Effector memory CD4-positive, alpha-beta T cell (primary cell): ENCODE data around the gene MAP1LC3A.

Experiments
- DNase-seq, 3 donors: peaks; one replicate each; pipeline ENCODE4 v3.0.0-alpha.2; 2020
- H3K27ac ChIP-seq: 2 replicates; pipeline ENCODE4 v1.7.0; 2013; ENCODE audit warnings: mild to moderate bottlenecking, low read length, moderate library complexity; ENCODE audit not compliant: insufficient read depth, poor library complexity, severe bottlenecking
- H3K27me3 ChIP-seq: replicated peaks from 2 replicates; pipeline ENCODE4 v1.7.0; 2013; ENCODE audit warnings: mild to moderate bottlenecking, low read length; ENCODE audit not compliant: insufficient read depth, control insufficient read depth, poor library complexity, severe bottlenecking
- H3K36me3 ChIP-seq: 2 replicates; pipeline ENCODE4 v1.7.0; 2013; ENCODE audit warnings: mild to moderate bottlenecking, low read length, moderate library complexity; ENCODE audit not compliant: control insufficient read depth, insufficient read depth
- H3K4me1 ChIP-seq: 2 replicates; pipeline ENCODE4 v1.7.0; 2013; ENCODE audit warnings: low read length, mild to moderate bottlenecking; ENCODE audit not compliant: control insufficient read depth, insufficient read depth, poor library complexity, severe bottlenecking
- H3K4me3 ChIP-seq: 2 replicates; pipeline ENCODE4 v1.7.0; 2013; ENCODE audit warnings: low read length, low read depth, mild to moderate bottlenecking; ENCODE audit not compliant: insufficient read depth, poor library complexity, severe bottlenecking
- H3K9me3 ChIP-seq: 2 replicates; pipeline ENCODE4 v1.7.0; 2013; ENCODE audit warnings: mild to moderate bottlenecking, low read length, moderate library complexity; ENCODE audit not compliant: control insufficient read depth

Gene MAP1LC3A

DNA sequence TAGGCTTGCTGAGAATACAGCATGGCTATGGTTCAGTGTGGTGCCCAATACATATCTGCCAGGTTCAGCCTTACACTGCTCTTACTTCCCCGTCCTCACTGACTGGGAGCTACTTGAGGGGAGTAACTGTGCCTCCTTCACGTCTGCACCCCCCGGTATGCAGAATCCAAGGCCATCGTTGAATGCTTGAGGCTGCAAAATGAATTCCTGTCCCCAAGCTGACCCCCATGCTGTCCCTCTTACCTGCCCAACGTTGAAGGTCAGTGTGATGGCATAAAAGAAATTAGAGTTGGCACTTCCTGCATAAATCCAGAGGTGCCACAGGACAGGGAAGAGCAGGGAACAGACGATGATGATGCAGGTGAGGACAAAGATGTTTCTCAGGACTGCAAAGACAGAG is 16.3 kb downstream of the MAP1LC3A start:
- Histone ChIP-seq H3K36me3 (peaks cover 18% of the 10 kb centered on the region), H3K27me3 (no peaks in the 10 kb centered on the region), H3K4me1 (peaks cover under 1% of the 10 kb centered on the region), H3K9me3 (no peaks in the 10 kb centered on the region), H3K4me3 (no peak overlapping the region), H3K27ac (no peak overlapping the region)
- no peak for DNase-seq

DNA sequence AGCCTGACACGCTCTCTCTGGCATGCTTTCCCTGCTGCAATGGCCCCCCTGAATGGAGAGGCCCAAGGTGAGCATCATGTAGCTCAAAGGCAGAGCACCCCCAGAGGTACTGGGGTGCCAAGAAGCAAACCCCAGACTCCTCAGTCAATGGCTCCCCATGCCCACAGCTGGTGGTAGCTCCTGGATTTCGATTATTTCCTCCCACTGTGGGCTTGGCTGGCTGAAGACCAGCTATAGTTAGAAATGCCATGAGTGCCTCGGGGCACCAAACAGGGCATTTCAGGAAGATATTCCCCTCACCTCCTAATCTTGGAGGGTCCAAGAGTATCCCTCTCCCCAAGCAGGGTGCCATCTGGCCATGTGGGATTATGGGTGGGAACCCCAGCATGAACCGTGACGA is 16.8 kb downstream of the MAP1LC3A start:
- peaks cover 18% of the 10 kb centered on the region for H3K36me3 ChIP-seq
- H3K9me3 ChIP-seq: no peaks in the 10 kb centered on the region
- H3K27me3 ChIP-seq: no peaks in the 10 kb centered on the region
- no peak overlapping the region for H3K4me3 ChIP-seq
- H3K4me1 ChIP-seq: peaks cover 5% of the 10 kb centered on the region
- DNase-seq: no peak
- H3K27ac ChIP-seq: no peak overlapping the region

DNA sequence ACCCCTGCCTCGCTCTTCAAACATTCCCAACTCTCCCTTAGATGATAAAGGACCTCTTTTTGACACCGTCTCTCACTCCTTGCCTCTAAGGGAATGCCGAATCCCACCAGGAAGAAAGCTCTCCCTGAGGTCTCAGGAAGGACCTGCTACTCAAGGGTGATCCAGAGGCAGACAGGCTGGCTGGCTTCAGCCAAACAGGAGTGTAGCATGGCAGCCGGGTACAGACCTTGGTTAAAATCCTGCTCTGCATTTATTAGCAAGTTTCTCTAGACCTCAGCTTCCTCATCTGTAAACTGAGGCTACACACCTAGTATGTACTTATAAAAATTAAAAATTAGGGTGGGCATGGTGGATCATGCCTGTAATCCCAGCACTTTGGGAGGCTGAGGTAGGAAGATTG is 17.2 kb downstream of the MAP1LC3A start:
- peaks cover 15% of the 10 kb centered on the region for H3K36me3 ChIP-seq

DNA sequence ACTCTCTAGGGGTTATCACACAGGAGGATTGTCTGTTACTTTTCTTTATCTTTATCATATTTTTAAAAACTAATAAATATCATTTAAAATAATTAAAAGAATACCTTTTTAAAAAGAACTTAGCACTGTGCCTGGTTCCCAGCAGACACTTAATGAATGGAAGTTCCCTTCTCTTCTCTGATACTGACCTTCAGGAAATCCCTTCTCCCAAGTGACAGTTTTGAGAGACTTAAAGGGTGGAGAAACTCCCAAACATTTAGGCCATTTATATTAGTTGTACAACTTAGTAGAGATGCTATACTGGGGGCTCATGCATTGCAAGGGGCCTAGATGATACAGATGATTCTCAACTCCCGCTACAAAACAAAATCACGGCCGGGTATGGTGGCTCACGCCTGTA is 18.5 kb downstream of the MAP1LC3A start:
- H3K27ac ChIP-seq: no peak overlapping the region
- H3K36me3 ChIP-seq: peaks cover 10% of the 10 kb centered on the region
- H3K9me3 ChIP-seq: no peaks in the 10 kb centered on the region
- no peak overlapping the region for H3K4me3 ChIP-seq
- peaks cover 11% of the 10 kb centered on the region for H3K4me1 ChIP-seq
- no peaks in the 10 kb centered on the region for H3K27me3 ChIP-seq
- DNase-seq: no peak

More for the DNA sequence above, 17.2 kb downstream of the MAP1LC3A start:
- no peak overlapping the region for H3K4me3 ChIP-seq
- H3K9me3 ChIP-seq: no peaks in the 10 kb centered on the region
- no peak overlapping the region for H3K27ac ChIP-seq
- H3K4me1 ChIP-seq: peaks cover 10% of the 10 kb centered on the region
- H3K27me3 ChIP-seq: no peaks in the 10 kb centered on the region
- no peak for DNase-seq

DNA sequence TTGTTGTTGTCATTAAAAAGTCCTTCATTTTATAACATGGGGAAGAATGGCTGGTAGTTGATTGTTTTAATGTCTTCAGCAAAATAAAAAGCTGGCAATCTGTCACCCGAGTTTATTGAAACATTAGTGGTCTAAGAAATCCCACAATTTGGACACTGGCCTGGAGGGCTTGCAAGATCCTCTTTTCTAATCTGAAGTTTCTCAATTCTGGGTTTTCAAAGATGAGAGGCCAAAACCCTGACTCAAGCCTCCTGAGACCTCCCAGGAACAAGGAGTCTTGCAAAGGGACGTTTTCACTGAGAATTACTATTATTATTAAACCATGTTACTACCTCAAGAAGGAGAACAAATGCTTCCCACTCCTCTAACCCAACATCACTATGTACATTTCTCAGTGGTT is 19.5 kb downstream of the MAP1LC3A start:
- Histone ChIP-seq H3K4me3 (no peak overlapping the region), H3K9me3 (no peaks in the 10 kb centered on the region), H3K27ac (no peak overlapping the region), H3K27me3 (no peaks in the 10 kb centered on the region), H3K4me1 (peaks cover 11% of the 10 kb centered on the region), H3K36me3 (peaks cover 10% of the 10 kb centered on the region)
- no peak for DNase-seq

DNA sequence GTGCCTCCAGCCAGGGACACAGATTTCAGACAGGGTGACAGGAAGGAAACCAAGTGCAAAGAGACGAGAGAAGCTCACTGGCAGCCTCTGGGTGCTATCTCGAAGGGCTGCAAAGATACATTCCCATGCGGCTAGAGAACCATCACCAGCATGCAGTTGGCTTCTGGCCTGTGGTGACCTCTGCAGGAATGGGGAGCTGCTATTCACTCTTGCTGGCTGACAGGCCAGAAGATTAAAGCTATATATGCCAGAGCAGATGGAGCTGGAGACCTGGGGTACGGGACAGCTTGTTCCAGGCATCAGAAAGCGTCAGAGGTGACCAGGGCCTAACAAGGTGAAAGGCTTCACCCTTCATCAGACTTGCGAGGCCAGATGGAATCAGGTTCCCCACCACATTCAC is 20.0 kb downstream of the MAP1LC3A start:
- no peak for DNase-seq
- Histone ChIP-seq H3K4me3 (no peak overlapping the region), H3K27ac (no peak overlapping the region), H3K36me3 (peaks cover 10% of the 10 kb centered on the region), H3K9me3 (no peaks in the 10 kb centered on the region), H3K27me3 (no peaks in the 10 kb centered on the region), H3K4me1 (peaks cover 11% of the 10 kb centered on the region)

DNA sequence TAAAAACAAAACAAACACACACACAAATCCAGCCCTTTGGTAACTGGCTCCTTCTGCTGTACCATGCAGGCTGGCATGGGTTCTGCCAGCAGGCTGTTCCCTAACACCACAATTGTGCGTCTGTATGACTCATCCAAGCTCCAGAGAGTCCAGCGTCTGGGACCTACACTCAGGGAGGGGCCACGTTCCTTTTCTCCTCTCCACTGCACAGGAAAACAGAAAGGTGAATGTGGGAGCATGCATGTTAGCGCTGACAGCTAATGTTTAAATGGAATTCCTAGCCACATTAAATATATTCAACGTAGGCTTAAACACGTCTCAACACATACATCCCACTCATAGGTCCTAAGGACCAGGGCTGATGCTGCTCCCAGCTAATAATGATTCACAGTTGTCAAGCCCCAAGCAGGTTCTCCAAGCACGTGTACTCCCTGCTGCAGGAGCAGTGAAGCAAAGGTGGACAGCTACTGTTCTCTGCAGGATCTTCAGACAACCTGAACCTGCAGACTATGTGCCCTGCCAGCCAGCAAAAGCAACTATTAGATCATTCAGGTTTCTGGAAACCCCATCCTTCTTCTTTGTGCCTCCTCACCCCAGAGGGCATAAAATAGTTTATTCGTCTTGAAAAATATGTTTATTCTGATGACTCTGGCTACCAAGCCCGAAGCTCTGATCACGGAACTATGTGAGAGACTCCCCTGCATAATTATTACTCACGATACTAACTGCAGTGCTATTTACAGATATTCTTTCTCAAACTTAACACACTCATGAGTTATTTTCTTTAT is 20.9 kb downstream of the MAP1LC3A start:
- Histone ChIP-seq H3K27ac (no peak overlapping the region), H3K4me3 (no peak overlapping the region), H3K4me1 (peaks cover 11% of the 10 kb centered on the region), H3K9me3 (no peaks in the 10 kb centered on the region), H3K36me3 (peaks cover 6% of the 10 kb centered on the region), H3K27me3 (no peaks in the 10 kb centered on the region)
- DNase-seq: no peak

DNA sequence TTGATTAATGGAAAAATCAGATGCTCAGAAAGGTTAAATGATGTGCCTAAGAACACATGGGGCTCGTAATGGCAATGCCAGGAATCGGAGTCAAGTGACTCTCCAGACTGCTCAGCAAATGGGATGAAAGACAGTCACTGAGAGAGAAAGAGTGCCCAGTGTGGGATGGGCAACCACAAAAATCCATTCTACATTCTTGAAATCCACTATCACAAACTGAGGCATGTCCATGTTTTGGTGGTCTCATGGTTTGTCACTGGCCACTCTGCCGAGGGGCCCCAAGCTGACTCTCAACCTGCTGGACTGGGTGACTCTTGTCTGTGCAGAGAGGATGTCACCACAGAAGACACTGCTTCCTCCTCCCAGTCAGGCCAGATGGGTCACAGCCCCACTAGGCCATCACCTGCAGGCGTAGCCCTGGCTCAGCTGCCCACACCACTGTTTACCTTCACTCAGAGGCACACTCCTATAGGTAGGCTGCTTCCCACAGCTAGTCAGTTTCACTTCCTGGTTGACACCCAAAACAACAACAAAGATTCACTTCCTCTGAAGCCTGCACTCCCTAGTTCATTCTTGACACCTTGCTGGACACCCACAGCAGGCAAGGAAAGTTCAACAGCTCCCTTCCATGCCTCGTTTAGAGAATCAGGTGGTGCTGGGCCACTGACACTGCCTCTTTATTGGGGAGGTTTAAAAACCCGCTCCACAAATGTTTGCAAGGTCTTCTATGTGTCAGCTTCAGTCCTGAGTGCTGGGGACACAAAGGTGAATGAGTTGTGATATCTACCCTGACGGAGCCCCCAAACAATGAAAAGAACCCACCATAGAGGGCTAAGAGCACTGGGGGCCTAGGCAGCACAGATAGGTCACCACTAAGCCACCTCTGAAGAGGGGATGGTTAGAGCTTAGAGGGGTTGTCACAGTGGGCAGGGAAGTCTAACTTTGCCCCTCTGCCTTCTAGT is 21.7 kb downstream of the MAP1LC3A start:
- no peak for DNase-seq
- H3K27ac ChIP-seq: no peak overlapping the region
- H3K9me3 ChIP-seq: no peaks in the 10 kb centered on the region
- H3K36me3 ChIP-seq: peaks cover 5% of the 10 kb centered on the region
- no peaks in the 10 kb centered on the region for H3K27me3 ChIP-seq
- H3K4me3 ChIP-seq: no peak overlapping the region
- H3K4me1 ChIP-seq: peaks cover 11% of the 10 kb centered on the region

DNA sequence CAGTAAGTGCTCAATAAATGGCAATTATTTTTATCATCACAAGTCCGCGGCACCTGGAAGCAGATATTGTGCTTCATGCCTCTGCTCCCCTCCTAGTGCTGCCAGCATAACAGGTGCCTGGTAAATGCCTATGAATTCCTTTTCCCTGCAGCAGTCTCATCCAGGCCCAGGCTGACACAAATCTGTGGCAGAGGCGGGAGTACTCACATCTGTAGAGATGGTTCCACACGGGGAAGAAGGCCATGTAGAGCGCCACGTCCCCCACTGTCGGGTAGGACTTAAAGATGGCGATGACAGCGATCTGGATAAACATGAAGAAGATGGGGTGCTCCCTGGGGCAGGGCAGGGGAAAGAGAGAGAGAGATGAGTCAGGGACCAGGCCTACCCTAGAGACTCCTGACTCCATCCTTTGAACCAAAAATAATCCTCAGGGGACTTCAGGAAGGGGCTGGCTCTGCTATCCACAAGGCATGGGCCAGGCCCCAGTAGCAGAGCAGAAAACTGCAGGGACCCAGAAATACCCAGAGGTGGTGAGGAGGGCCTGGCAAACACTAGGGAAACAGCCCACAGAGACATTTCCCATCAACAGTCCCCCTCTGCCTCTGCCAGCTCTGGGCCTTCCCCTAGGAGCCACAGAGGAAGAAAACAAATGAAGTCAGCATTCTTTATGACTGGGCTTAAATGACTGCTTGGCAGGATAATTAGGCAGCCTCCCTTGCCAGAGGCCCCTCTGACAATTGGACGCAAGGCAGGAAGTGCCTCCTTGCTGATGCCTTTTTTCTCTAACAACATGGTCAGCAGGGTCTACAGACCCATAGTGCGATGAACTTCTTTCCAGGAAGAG is 23.0 kb downstream of the MAP1LC3A start:
- peaks cover 15% of the 10 kb centered on the region for H3K36me3 ChIP-seq
- peaks cover 11% of the 10 kb centered on the region for H3K4me1 ChIP-seq
- H3K9me3 ChIP-seq: no peaks in the 10 kb centered on the region
- H3K27ac ChIP-seq: peak overlapping the region; percentile 6
- DNase-seq: no peak
- H3K4me3 ChIP-seq: no peak overlapping the region
- H3K27me3 ChIP-seq: no peaks in the 10 kb centered on the region
